ENCODE results near the gene IL36RN.

Gene IL36RN

DNA sequence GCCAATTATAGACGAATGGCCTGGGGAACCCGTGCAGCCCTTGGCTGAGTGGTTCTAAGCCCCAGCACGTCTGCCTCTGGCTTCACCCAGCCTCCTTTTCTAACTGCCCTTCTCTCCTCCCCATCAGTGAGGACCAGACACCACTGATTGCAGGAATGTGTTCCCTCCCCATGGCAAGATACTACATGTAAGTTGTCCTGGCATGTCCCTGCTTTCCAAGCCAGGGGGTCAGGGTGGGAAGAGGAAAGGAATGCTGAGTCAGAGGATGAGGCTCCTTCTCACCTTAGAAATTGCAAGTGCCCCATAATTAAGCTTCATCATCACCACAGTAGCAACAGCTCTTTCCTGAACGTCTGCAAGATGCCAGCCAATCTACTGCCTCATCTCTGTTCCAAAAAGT is 13.6 kb downstream of the IL36RN start:
- Histone ChIP-seq H3K4me1 (ENCODE audit: control insufficient read depth, insufficient read depth, low read length, poor library complexity, severe bottlenecking) (no peaks in the 10 kb centered on the region), H3K4me3 (ENCODE audit: extremely low read depth, insufficient read depth, low read length, poor library complexity, severe bottlenecking) (no peak overlapping the region), H3K9me3 (ENCODE audit: control insufficient read depth, low read length) (no peaks in the 10 kb centered on the region), H3K36me3 (ENCODE audit: control insufficient read depth, insufficient read depth, low read length) (no peaks in the 10 kb centered on the region), H3K27ac (ENCODE audit: low read depth, low read length, severe bottlenecking) (no peak overlapping the region)
- WGBS, 2 experiments (ENCODE audit: insufficient coverage in 2 of 2), result 80 to 81% methylated on average over 1 to 3 of the region's 4 CpGs

- Histone ChIP-seq H3K4me1 (ENCODE audit: control insufficient read depth, insufficient read depth, low read length, poor library complexity, severe bottlenecking) (no peaks in the 10 kb centered on the region), H3K4me3 (ENCODE audit: extremely low read depth, insufficient read depth, low read length, poor library complexity, severe bottlenecking) (no peak overlapping the region), H3K27ac (ENCODE audit: low read depth, low read length, severe bottlenecking) (no peak overlapping the region), H3K36me3 (ENCODE audit: control insufficient read depth, insufficient read depth, low read length) (no peaks in the 10 kb centered on the region), H3K9me3 (ENCODE audit: control insufficient read depth, low read length) (no peaks in the 10 kb centered on the region)
- WGBS, 2 experiments (ENCODE audit: insufficient coverage in 2 of 2), result 100% methylated on average over 3 of the region's 3 CpGs; no CpG with 5 or more reads in 1 of the 2 experiments
These were observed 14.4 kb downstream of the IL36RN start for GRCh38 chr2:113073325-113073834.

DNA sequence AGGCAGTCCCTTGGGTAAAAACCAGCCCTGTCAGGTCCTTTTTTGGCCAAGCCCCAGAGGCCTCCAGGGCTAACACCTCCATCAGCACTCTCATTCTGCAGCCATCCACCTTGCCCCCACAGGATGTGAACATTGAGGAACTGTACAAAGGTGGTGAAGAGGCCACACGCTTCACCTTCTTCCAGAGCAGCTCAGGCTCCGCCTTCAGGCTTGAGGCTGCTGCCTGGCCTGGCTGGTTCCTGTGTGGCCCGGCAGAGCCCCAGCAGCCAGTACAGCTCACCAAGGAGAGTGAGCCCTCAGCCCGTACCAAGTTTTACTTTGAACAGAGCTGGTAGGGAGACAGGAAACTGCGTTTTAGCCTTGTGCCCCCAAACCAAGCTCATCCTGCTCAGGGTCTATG is 16.0 kb downstream of the IL36RN start:
- Histone ChIP-seq H3K4me3 (ENCODE audit: extremely low read depth, insufficient read depth, low read length, poor library complexity, severe bottlenecking) (no peak overlapping the region), H3K27ac (ENCODE audit: low read depth, low read length, severe bottlenecking) (no peak overlapping the region), H3K4me1 (ENCODE audit: control insufficient read depth, insufficient read depth, low read length, poor library complexity, severe bottlenecking) (no peaks in the 10 kb centered on the region), H3K36me3 (ENCODE audit: control insufficient read depth, insufficient read depth, low read length) (no peaks in the 10 kb centered on the region), H3K9me3 (ENCODE audit: control insufficient read depth, low read length) (no peaks in the 10 kb centered on the region)
- 86 to 92% methylated on average over 4 to 5 of the region's 5 CpGs for WGBS, 2 experiments (ENCODE audit: insufficient coverage in 2 of 2)

DNA sequence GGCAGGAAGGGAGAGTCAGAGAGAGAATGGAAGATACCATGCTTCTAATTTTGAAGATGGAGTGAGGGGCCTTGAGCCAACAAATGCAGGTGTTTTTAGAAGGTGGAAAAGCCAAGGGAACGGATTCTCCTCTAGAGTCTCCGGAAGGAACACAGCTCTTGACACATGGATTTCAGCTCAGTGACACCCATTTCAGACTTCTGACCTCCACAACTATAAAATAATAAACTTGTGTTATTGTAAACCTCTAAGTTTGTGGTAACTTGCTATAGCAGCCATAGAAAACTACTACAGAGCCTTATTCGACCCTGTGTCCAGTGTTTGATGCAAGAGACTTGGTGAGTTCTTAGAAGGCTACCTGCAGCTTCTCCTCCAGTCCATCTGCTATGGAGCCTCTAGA is 16.6 kb downstream of the IL36RN start:
- H3K9me3 ChIP-seq (ENCODE audit: control insufficient read depth, low read length), result no peaks in the 10 kb centered on the region
- H3K36me3 ChIP-seq (ENCODE audit: control insufficient read depth, insufficient read depth, low read length), result no peaks in the 10 kb centered on the region
- WGBS, 2 experiments (ENCODE audit: insufficient coverage in 2 of 2), result 83 to 90% methylated on average over 1 to 2 of the region's 3 CpGs
- no peaks in the 10 kb centered on the region for H3K4me1 ChIP-seq (ENCODE audit: control insufficient read depth, insufficient read depth, low read length, poor library complexity, severe bottlenecking)
- H3K4me3 ChIP-seq (ENCODE audit: extremely low read depth, insufficient read depth, low read length, poor library complexity, severe bottlenecking), result no peak overlapping the region
- no peak overlapping the region for H3K27ac ChIP-seq (ENCODE audit: low read depth, low read length, severe bottlenecking)

DNA sequence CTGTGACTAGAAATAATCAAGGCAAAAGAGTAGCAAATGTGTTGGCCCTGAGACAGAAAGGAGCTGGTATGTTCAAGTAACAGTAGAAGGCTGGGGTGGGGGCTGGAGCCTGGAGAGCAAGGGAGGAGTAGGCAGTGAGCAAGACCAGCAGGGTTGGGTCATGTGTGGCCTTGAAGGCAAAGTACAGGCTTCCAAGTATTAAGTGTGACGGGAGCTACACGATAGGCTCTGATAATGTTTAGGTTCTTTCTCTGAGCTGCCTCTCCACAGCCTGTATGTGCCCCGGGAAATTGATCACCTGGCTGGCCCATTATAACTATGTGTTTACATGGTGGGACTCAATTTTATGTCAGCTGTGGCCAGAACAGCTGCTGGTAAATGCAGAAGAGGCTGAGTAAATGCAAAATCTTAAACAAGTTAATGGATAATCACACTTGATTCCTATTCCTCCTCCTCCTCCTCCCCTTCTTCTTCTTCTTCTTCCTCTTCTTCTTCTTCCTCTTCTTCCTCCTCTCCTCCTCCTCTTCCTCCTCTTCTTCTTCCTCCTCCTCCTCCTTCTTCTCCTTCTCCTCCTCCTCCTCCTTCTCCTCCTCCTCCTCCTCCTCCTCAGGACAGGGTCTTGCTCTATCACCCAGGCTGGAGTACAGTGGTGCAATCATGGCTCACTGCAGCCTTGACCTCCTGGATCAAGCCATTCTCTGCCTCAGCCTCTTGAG is 18.1 kb downstream of the IL36RN start:
- Histone ChIP-seq H3K9me3 (ENCODE audit: control insufficient read depth, low read length) (no peaks in the 10 kb centered on the region), H3K4me1 (ENCODE audit: control insufficient read depth, insufficient read depth, low read length, poor library complexity, severe bottlenecking) (no peaks in the 10 kb centered on the region)
- 86 to 100% methylated on average over 1 to 3 of the region's 3 CpGs for WGBS, 2 experiments (ENCODE audit: insufficient coverage in 2 of 2)

GRCh38 chr2:113077921-113078320 is 18.9 kb downstream of the IL36RN start:
- no peaks in the 10 kb centered on the region for H3K4me1 ChIP-seq (ENCODE audit: control insufficient read depth, insufficient read depth, low read length, poor library complexity, severe bottlenecking)
- 47 to 67% methylated on average over 1 of the region's 1 CpG for WGBS, 2 experiments (ENCODE audit: insufficient coverage in 2 of 2)
- H3K9me3 ChIP-seq (ENCODE audit: control insufficient read depth, low read length), result no peaks in the 10 kb centered on the region
- H3K36me3 ChIP-seq (ENCODE audit: control insufficient read depth, insufficient read depth, low read length), result no peaks in the 10 kb centered on the region
- H3K27ac ChIP-seq (ENCODE audit: low read depth, low read length, severe bottlenecking), result no peak overlapping the region
- H3K4me3 ChIP-seq (ENCODE audit: extremely low read depth, insufficient read depth, low read length, poor library complexity, severe bottlenecking), result no peak overlapping the region

More for the DNA sequence above, 18.1 kb downstream of the IL36RN start:
- H3K36me3 ChIP-seq (ENCODE audit: control insufficient read depth, insufficient read depth, low read length), result no peaks in the 10 kb centered on the region
- no peak overlapping the region for H3K4me3 ChIP-seq (ENCODE audit: extremely low read depth, insufficient read depth, low read length, poor library complexity, severe bottlenecking)
- H3K27ac ChIP-seq (ENCODE audit: low read depth, low read length, severe bottlenecking), result no peak overlapping the region

GRCh38 chr2:113078350-113078839 is 19.4 kb downstream of the IL36RN start:
- no peaks in the 10 kb centered on the region for H3K4me1 ChIP-seq (ENCODE audit: control insufficient read depth, insufficient read depth, low read length, poor library complexity, severe bottlenecking)
- H3K36me3 ChIP-seq (ENCODE audit: control insufficient read depth, insufficient read depth, low read length), result no peaks in the 10 kb centered on the region
- H3K4me3 ChIP-seq (ENCODE audit: extremely low read depth, insufficient read depth, low read length, poor library complexity, severe bottlenecking), result no peak overlapping the region
- WGBS, 2 experiments (ENCODE audit: insufficient coverage in 2 of 2), result 74 to 79% methylated on average over 3 to 6 of the region's 6 CpGs
- H3K27ac ChIP-seq (ENCODE audit: low read depth, low read length, severe bottlenecking), result no peak overlapping the region
- H3K9me3 ChIP-seq (ENCODE audit: control insufficient read depth, low read length), result no peaks in the 10 kb centered on the region

DNA sequence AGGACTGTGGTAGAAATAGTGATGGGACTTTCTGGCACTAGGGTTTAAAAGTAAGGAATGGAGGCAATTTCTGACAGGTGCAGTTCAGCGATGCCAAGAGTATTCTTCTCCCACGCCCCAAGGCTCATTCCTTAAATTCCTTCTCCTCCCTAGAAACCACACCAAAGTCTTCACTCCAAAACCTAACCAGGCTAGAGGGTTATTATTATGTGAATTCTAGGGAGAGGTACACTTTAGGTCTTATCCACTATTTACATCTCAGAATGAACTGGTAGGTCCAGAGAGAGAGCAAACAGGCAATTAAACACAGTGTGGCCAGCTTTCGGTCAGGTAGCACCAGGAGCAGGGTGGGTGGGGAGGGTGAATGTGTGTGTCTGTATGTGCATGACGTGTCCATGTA is 20.1 kb downstream of the IL36RN start:
- WGBS, 2 experiments (ENCODE audit: insufficient coverage in 2 of 2), result 92% methylated on average over 2 of the region's 4 CpGs; no CpG with 5 or more reads in 1 of the 2 experiments
- no peaks in the 10 kb centered on the region for H3K9me3 ChIP-seq (ENCODE audit: control insufficient read depth, low read length)
- no peaks in the 10 kb centered on the region for H3K36me3 ChIP-seq (ENCODE audit: control insufficient read depth, insufficient read depth, low read length)
- no peak overlapping the region for H3K27ac ChIP-seq (ENCODE audit: low read depth, low read length, severe bottlenecking)
- H3K4me1 ChIP-seq (ENCODE audit: control insufficient read depth, insufficient read depth, low read length, poor library complexity, severe bottlenecking), result no peaks in the 10 kb centered on the region
- no peak overlapping the region for H3K4me3 ChIP-seq (ENCODE audit: extremely low read depth, insufficient read depth, low read length, poor library complexity, severe bottlenecking)

DNA sequence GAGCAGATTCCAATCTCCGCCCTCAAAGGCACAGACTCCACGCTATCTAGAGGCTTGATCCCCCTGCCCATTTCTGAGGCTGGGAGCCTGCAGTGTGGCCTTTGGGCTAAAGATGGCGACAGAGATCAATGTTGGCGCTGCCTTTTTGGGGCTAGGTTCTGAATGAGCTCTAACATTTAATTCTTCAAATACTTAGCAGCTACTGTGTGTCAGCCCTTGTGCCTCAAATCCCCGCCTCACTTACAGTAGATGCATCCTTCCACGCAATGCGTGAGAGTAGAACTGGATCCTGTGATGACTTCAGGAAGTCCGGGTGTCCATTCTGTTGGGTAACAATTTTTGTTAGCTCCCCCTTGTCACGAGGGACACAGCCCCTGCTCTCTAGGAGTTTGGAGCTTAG is 21.1 kb downstream of the IL36RN start:
- Histone ChIP-seq H3K27ac (ENCODE audit: low read depth, low read length, severe bottlenecking) (no peak overlapping the region), H3K9me3 (ENCODE audit: control insufficient read depth, low read length) (no peaks in the 10 kb centered on the region), H3K4me1 (ENCODE audit: control insufficient read depth, insufficient read depth, low read length, poor library complexity, severe bottlenecking) (no peaks in the 10 kb centered on the region), H3K36me3 (ENCODE audit: control insufficient read depth, insufficient read depth, low read length) (no peaks in the 10 kb centered on the region), H3K4me3 (ENCODE audit: extremely low read depth, insufficient read depth, low read length, poor library complexity, severe bottlenecking) (no peak overlapping the region)
- WGBS, 2 experiments (ENCODE audit: insufficient coverage in 2 of 2), result 32 to 60% methylated on average over 3 to 7 of the region's 9 CpGs

- H3K4me3 ChIP-seq (ENCODE audit: extremely low read depth, insufficient read depth, low read length, poor library complexity, severe bottlenecking), result no peak overlapping the region
- 83 to 100% methylated on average over 1 to 2 of the region's 2 CpGs for WGBS, 2 experiments (ENCODE audit: insufficient coverage in 2 of 2)
- H3K36me3 ChIP-seq (ENCODE audit: control insufficient read depth, insufficient read depth, low read length), result no peaks in the 10 kb centered on the region
- H3K27ac ChIP-seq (ENCODE audit: low read depth, low read length, severe bottlenecking), result no peak overlapping the region
- H3K9me3 ChIP-seq (ENCODE audit: control insufficient read depth, low read length), result no peaks in the 10 kb centered on the region
- no peaks in the 10 kb centered on the region for H3K4me1 ChIP-seq (ENCODE audit: control insufficient read depth, insufficient read depth, low read length, poor library complexity, severe bottlenecking)
These were observed 22.7 kb downstream of the IL36RN start for GRCh38 chr2:113081488-113082210.

GRCh38 chr2:113083296-113083695 is 24.3 kb downstream of the IL36RN start:
- WGBS, 2 experiments (ENCODE audit: insufficient coverage in 2 of 2), result 80 to 94% methylated on average over 6 of the region's 8 CpGs
- no peaks in the 10 kb centered on the region for H3K4me1 ChIP-seq (ENCODE audit: control insufficient read depth, insufficient read depth, low read length, poor library complexity, severe bottlenecking)
- H3K36me3 ChIP-seq (ENCODE audit: control insufficient read depth, insufficient read depth, low read length), result no peaks in the 10 kb centered on the region
- no peak overlapping the region for H3K4me3 ChIP-seq (ENCODE audit: extremely low read depth, insufficient read depth, low read length, poor library complexity, severe bottlenecking)
- H3K27ac ChIP-seq (ENCODE audit: low read depth, low read length, severe bottlenecking), result no peak overlapping the region
- no peaks in the 10 kb centered on the region for H3K9me3 ChIP-seq (ENCODE audit: control insufficient read depth, low read length)

Data from mesodermal cell (in vitro differentiated cells).